Measurements from ENCODE around the gene PRKN.

GRCh38 chr6:162395181-162395580, 332.4 kb downstream of the PRKN start:
- TF ChIP-seq CTCF (IDR thresholded peaks at IDR 0.05; ENCODE audit: poor library complexity, severe bottlenecking) (no peak), SMC3 (conservative IDR thresholded peaks at IDR 0.05; ENCODE audit: poor library complexity) (no peak), POLR2AphosphoS5 (IDR thresholded peaks at IDR 0.05) (no peak), TAF1 (IDR thresholded peaks at IDR 0.05; ENCODE audit: low read depth) (no peak), EZH2 (IDR thresholded peaks at IDR 0.05; ENCODE audit: borderline replicate concordance, insufficient read depth, low read length, poor library complexity, severe bottlenecking) (no peak), MXI1 (conservative IDR thresholded peaks at IDR 0.05; ENCODE audit: poor library complexity, severe bottlenecking) (no peak), EP300 (conservative IDR thresholded peaks at IDR 0.05; ENCODE audit: poor library complexity, severe bottlenecking) (no peak)
- TF ChIP-seq, protein P1, sequence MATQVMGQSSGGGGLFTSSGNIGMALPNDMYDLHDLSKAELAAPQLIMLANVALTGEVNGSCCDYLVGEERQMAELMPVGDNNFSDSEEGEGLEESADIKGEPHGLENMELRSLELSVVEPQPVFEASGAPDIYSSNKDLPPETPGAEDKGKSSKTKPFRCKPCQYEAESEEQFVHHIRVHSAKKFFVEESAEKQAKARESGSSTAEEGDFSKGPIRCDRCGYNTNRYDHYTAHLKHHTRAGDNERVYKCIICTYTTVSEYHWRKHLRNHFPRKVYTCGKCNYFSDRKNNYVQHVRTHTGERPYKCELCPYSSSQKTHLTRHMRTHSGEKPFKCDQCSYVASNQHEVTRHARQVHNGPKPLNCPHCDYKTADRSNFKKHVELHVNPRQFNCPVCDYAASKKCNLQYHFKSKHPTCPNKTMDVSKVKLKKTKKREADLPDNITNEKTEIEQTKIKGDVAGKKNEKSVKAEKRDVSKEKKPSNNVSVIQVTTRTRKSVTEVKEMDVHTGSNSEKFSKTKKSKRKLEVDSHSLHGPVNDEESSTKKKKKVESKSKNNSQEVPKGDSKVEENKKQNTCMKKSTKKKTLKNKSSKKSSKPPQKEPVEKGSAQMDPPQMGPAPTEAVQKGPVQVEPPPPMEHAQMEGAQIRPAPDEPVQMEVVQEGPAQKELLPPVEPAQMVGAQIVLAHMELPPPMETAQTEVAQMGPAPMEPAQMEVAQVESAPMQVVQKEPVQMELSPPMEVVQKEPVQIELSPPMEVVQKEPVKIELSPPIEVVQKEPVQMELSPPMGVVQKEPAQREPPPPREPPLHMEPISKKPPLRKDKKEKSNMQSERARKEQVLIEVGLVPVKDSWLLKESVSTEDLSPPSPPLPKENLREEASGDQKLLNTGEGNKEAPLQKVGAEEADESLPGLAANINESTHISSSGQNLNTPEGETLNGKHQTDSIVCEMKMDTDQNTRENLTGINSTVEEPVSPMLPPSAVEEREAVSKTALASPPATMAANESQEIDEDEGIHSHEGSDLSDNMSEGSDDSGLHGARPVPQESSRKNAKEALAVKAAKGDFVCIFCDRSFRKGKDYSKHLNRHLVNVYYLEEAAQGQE (IDR thresholded peaks at IDR 0.05; ENCODE audit: borderline replicate concordance): no peak

Data from neural cell (in vitro differentiated cells).